Endodermal cell (in vitro differentiated cells): ENCODE results near the gene PCBP3. TPM values are rescaled to one million over a fixed set of nuclear protein-coding genes. Genes with fewer than 3 reads are reported as not detected.

Experiments used
- DNase-seq: peaks from one replicate; pipeline ENCODE4 v3.0.0-alpha.2; 2017
- H3K27ac ChIP-seq: 2 replicates; pipeline ENCODE4 v1.5.1; 2013; ENCODE audit warnings: mild to moderate bottlenecking, low read depth, low read length, moderate library complexity
- H3K27me3 ChIP-seq: 2 replicates; pipeline ENCODE4 v1.6.1; 2013; ENCODE audit warnings: mild to moderate bottlenecking, low read length, moderate library complexity; ENCODE audit not compliant: insufficient read depth, control insufficient read depth, poor library complexity, severe bottlenecking
- H3K36me3 ChIP-seq: 2 replicates; pipeline ENCODE4 v1.7.0; 2013; ENCODE audit warnings: mild to moderate bottlenecking, low read length, moderate library complexity; ENCODE audit not compliant: control insufficient read depth, insufficient read depth
- H3K4me1 ChIP-seq: one replicate; pipeline ENCODE4 v1.7.0; 2013; ENCODE audit warnings: low read length; ENCODE audit not compliant: control insufficient read depth, insufficient read depth
- H3K4me3 ChIP-seq: 2 replicates; pipeline ENCODE4 v1.5.1; 2013; ENCODE audit warnings: mild to moderate bottlenecking, low read length, moderate library complexity
- H3K9ac ChIP-seq: 2 replicates; pipeline ENCODE4 v1.6.1; 2013; ENCODE audit warnings: mild to moderate bottlenecking, low read length, moderate library complexity; ENCODE audit not compliant: poor library complexity, severe bottlenecking; ENCODE audit errors: extremely low read depth
- H3K9me3 ChIP-seq: 2 replicates; pipeline ENCODE4 v1.6.1; 2013; ENCODE audit warnings: mild to moderate bottlenecking, low read length, moderate library complexity; ENCODE audit not compliant: control insufficient read depth
- H3K27ac Mint-ChIP-seq: 2 replicates; pipeline ENCODE4 v1.8.0; 2020; ENCODE audit warnings: mixed read lengths
- H3K27me3 Mint-ChIP-seq: 2 replicates; pipeline ENCODE4 v1.8.0; 2021; ENCODE audit warnings: mild to moderate bottlenecking, mixed read lengths; ENCODE audit not compliant: insufficient read depth
- H3K36me3 Mint-ChIP-seq: 2 replicates; pipeline ENCODE4 v1.8.0; 2020; ENCODE audit warnings: low read depth, mixed read lengths
- H3K4me1 Mint-ChIP-seq: 2 replicates; pipeline ENCODE4 v1.8.0; 2020; ENCODE audit warnings: mixed read lengths
- H3K4me3 Mint-ChIP-seq: 2 replicates; pipeline ENCODE4 v1.8.0; 2020; ENCODE audit warnings: mild to moderate bottlenecking, moderate library complexity, mixed read lengths
- H3K9me3 Mint-ChIP-seq: 2 replicates; pipeline ENCODE4 v1.8.0; 2020; ENCODE audit warnings: mild to moderate bottlenecking, mixed read lengths
- WGBS, 2 experiments: methylation state at CpG; one replicate each; pipeline versions ENCODE4 v1.1.5 to v1.1.7; 2013; ENCODE audit warnings: missing lambda C conversion rate in 2 of 2, mixed read lengths in 1 of 2; ENCODE audit not compliant: insufficient coverage in 1 of 2, insufficient read length in 1 of 2; 5-methylcytosine and 5-hydroxymethylcytosine counted together
- total RNA-seq, 2 donors: library from RNA; stranded (reverse); fragmentation: NEBNext Ultra II Directional in 1 of 2; extraction: Animal tissue kit (Norgen Biotek cat#: 25700) in 1 of 2; gene quantifications; 2 replicates in 1 of 2; 3 replicates in 1 of 2; pipeline ENCODE4 v1.2.1, GENCODE V29; 2021
- TF ChIP-seq, protein P1 (sequence below): fragments of 200-600 bp; sonication (generic); conservative IDR thresholded peaks from 2 replicates; pipeline ENCODE4 v1.5.0; 2021; ENCODE audit warnings: antibody characterized with exemption, mild to moderate bottlenecking

PCBP3 gene
- total RNA-seq, 2 donors from 2014 or later: 2.1 to 10.6 TPM

DNA sequence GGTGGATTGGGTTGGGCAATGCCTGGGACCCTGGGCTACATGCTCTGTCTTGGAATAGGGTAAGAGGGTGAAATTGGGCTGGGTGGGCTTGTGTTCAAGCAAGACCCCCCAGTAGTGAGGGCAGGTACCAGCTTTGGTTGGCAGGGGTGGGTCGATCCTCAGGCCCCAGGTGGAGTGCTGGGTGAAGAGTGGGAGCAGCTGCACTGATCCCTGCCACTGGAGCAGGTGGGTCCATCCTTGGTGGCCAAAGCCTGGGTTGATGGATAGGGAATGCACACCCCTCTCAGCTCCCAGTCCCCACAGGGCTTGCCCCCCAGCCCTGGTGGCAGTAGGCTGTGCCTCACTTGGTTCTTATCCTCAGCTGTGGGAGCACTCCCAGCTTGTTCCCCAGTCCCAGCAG, 135.2 kb downstream of the PCBP3 start:
- Histone ChIP-seq H3K4me1 (no peaks in the 10 kb centered on the region), H3K4me3 (no peak overlapping the region), H3K27ac (no peak overlapping the region), H3K9ac (no peak overlapping the region), H3K27me3 (no peaks in the 10 kb centered on the region), H3K9me3 (peaks cover 16% of the 10 kb centered on the region), H3K36me3 (no peaks in the 10 kb centered on the region)
- Mint-ChIP-seq H3K36me3 (no peaks in the 10 kb centered on the region), H3K4me1 (no peaks in the 10 kb centered on the region), H3K4me3 (no peak overlapping the region), H3K27ac (no peak overlapping the region), H3K9me3 (peaks cover 4% of the 10 kb centered on the region), H3K27me3 (no peaks in the 10 kb centered on the region)
- TF ChIP-seq, protein P1, sequence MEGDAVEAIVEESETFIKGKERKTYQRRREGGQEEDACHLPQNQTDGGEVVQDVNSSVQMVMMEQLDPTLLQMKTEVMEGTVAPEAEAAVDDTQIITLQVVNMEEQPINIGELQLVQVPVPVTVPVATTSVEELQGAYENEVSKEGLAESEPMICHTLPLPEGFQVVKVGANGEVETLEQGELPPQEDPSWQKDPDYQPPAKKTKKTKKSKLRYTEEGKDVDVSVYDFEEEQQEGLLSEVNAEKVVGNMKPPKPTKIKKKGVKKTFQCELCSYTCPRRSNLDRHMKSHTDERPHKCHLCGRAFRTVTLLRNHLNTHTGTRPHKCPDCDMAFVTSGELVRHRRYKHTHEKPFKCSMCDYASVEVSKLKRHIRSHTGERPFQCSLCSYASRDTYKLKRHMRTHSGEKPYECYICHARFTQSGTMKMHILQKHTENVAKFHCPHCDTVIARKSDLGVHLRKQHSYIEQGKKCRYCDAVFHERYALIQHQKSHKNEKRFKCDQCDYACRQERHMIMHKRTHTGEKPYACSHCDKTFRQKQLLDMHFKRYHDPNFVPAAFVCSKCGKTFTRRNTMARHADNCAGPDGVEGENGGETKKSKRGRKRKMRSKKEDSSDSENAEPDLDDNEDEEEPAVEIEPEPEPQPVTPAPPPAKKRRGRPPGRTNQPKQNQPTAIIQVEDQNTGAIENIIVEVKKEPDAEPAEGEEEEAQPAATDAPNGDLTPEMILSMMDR: no peak
- no peak for DNase-seq
- 93% methylated on average over 1 of the region's 1 CpG; no CpG with 5 or more reads in 1 of the 2 experiments for WGBS, 2 experiments

DNA sequence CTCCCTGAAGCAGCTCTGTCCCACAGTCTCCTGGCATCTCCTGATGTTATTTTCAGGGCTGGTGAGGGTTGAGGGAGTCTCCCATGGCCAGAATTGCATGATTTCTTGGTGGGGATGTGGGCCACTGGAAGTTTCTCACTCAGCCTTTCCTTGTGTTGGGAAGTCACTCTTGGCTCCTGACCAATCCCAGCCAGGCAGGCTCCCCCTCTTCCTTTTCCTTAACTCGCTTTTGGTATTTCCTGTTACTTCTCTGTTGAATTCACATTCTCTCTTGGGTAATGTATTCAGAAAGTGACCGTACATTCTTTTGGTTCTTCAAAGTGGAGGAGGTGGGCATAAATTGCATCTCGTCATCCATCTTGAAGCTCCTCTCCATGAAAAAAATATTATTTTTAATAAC, 135.7 kb downstream of the PCBP3 start:
- Mint-ChIP-seq H3K27ac (no peak overlapping the region), H3K9me3 (peaks cover 2% of the 10 kb centered on the region), H3K27me3 (no peaks in the 10 kb centered on the region), H3K4me3 (no peak overlapping the region), H3K36me3 (no peaks in the 10 kb centered on the region), H3K4me1 (no peaks in the 10 kb centered on the region)
- no peak for DNase-seq
- Histone ChIP-seq H3K27me3 (no peaks in the 10 kb centered on the region), H3K36me3 (no peaks in the 10 kb centered on the region), H3K4me1 (no peaks in the 10 kb centered on the region), H3K9me3 (peaks cover 15% of the 10 kb centered on the region), H3K9ac (no peak overlapping the region), H3K27ac (no peak overlapping the region), H3K4me3 (no peak overlapping the region)
- 96 to 100% methylated on average over 1 to 2 of the region's 3 CpGs for WGBS, 2 experiments
- TF ChIP-seq, protein P1: no peak

DNA sequence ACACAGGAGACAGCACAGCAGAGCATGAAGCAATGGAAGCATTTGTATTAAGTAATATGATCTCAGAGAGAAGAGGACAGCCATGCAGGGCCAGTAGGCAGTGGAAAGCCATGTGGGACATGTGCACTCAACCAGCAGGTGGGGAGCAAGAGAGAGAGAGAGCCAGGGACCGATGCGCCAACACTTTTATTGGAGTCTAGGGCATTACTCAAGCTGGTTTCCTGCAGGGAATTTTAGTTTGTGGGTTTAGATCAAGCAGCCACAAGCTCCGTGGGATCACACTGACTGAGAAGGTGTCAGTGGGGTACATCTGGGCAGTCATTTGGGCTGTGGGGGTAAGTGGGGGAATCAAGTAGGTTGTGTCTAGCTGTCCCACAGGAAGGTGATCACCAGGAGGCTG, 137.1 kb downstream of the PCBP3 start:
- no peak for DNase-seq
- Histone ChIP-seq H3K27me3 (no peaks in the 10 kb centered on the region), H3K9ac (no peak overlapping the region), H3K36me3 (no peaks in the 10 kb centered on the region), H3K27ac (no peak overlapping the region), H3K9me3 (peaks cover 15% of the 10 kb centered on the region), H3K4me1 (no peaks in the 10 kb centered on the region), H3K4me3 (no peak overlapping the region)
- TF ChIP-seq, protein P1: no peak
- Mint-ChIP-seq H3K27me3 (no peaks in the 10 kb centered on the region), H3K36me3 (no peaks in the 10 kb centered on the region), H3K4me1 (no peaks in the 10 kb centered on the region), H3K4me3 (no peak overlapping the region), H3K27ac (no peak overlapping the region), H3K9me3 (peaks cover 2% of the 10 kb centered on the region)
- 85 to 100% methylated on average over 3 of the region's 3 CpGs for WGBS, 2 experiments
